NCI-H748 (cell line): Measurements from ENCODE around the gene AEBP1.
"Not testable (repeated sequence)": the region's sequence is repeated elsewhere in the genome, so short reads cannot be mapped to it uniquely, and the experiment has no call there.

ENCODE experiments used
- DNase-seq: peaks from one replicate; lab custom pipeline; 2025; ENCODE audit not compliant: unreplicated experiment; lab: John Stamatoyannopoulos, UW

The AEBP1 gene

GRCh38 chr7:44116789-44117666 lies 12.9 kb downstream of the AEBP1 start:
- DNase-seq = no peak

- no peak for DNase-seq
Measured at GRCh38 chr7:44117801-44118429, 13.8 kb downstream of the AEBP1 start.

DNA sequence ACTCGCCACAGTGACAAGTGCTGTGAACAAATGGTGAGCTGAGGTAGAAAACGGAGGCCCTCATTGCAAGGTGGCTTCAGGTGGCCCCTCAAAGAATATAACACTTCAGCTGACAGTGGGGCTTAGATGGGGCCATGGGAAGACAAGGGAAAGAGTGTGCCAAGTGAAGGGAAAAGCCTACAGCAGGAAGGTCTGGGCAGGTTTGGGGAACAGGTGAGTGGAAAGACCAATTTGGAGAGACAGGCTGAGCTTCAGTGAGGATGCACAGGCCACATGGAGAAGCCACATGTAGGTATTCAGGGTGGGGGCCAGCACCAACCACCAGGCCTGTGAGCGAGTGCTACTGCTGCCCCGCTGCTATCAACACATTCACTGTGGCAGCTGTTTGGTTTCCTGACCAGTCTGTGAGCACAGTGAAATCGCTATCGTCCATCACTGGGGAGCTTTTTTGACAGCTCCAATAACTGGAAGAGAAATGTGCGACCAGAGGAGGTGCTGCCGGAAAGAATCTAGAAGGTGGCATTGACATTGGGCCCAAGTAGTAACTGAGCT lies 15.8 kb downstream of the AEBP1 start:
- no peak for DNase-seq

DNA sequence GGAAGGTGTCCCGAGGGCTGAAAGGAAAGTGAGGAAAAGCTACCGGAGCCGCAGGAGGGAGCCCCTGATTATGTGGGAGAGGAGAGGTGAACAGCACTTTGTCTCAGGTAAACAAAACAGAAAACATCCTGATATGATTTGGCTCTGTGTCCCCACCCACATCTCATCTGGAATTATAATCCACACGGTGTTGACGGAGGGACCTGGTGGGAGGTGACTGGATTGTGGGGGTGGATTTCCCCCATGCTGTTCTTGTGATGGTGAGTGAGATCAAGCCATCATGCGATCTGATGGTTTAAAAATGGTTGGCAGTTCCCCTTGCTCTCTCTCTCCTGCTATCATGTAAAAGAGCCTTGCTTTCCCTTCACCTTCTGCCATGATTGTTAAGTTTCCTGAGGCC lies 16.2 kb downstream of the AEBP1 start:
- DNase-seq = no peak

GRCh38 chr7:44121761-44122420 lies 17.7 kb downstream of the AEBP1 start:
- no peak for DNase-seq

GRCh38 chr7:44122529-44122928 lies 18.4 kb downstream of the AEBP1 start:
- no peak for DNase-seq

DNA sequence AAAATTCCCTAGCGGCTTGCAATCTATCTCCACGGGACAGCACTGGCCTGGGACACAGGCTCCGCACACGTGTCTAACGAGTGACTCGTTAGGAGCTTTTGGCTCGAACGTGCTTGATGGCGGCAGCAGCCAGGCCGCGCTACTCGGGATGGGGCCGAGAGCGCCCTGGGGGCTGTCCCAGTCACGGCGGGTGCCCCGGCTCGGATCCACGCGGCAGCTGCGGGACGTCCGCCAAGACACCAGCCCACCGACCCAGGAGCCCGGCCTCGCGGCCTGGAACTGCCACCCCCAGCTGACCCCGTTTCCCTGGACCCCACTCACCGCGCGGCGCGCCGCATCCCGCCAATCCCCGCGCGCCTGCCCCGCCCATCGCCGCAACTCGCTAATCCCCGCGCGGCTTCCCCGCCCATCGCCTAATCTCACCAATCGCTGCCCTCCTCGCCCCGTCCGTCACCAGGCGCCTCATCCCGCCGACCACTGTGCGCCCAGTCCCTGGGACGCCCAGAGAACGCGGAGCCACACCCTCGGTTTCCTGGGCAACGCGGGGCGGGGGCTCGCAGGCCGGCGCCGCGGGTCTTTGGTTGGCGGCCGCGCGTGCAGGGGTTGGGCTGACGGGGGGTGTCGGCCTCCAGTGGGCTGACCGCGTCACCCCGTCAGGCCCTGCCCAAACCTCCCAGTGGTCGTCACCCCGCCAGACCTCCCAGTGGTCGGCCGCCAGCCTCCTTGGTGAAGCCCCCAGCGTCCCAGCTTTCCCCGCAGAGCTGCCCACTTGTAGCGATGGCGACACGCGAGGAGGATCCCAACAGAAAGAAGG lies 19.3 kb downstream of the AEBP1 start, which contains the start of gene POLD2:
TSS of gene POLD2 (minus strand) at position 359 of the 814 bp plus-strand sequence. CDS start 1,495 bp downstream, outside the sequence.
- DNase-seq = peak; percentile 99

- no peak for DNase-seq
Measured at GRCh38 chr7:44124822-44125202, 20.7 kb downstream of the AEBP1 start.

- DNase-seq = not testable (repeated sequence)
Measured at GRCh38 chr7:44126574-44126973, 22.4 kb downstream of the AEBP1 start.

DNA sequence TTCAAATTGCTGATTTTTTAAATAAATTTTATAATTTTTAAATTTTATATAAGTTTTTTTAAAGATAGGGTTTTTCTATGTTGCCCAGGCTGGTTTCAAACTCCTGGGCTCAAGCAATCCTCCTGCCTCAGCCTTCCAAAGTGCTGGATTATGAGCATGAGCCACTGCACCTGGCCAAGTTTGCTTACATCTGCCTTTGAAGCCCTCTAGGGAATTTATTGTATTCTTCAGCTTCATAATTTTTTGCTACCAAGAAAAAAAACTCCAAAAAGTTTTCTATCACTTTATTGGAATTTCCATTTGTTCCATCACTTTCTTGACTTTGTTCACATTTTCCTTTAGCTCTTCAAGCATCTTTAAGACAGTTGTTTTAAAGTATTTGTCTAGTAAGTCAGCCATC lies 23.0 kb downstream of the AEBP1 start:
- no peak for DNase-seq

- DNase-seq = no peak
Measured at GRCh38 chr7:44128721-44129582, 24.8 kb downstream of the AEBP1 start.

DNA sequence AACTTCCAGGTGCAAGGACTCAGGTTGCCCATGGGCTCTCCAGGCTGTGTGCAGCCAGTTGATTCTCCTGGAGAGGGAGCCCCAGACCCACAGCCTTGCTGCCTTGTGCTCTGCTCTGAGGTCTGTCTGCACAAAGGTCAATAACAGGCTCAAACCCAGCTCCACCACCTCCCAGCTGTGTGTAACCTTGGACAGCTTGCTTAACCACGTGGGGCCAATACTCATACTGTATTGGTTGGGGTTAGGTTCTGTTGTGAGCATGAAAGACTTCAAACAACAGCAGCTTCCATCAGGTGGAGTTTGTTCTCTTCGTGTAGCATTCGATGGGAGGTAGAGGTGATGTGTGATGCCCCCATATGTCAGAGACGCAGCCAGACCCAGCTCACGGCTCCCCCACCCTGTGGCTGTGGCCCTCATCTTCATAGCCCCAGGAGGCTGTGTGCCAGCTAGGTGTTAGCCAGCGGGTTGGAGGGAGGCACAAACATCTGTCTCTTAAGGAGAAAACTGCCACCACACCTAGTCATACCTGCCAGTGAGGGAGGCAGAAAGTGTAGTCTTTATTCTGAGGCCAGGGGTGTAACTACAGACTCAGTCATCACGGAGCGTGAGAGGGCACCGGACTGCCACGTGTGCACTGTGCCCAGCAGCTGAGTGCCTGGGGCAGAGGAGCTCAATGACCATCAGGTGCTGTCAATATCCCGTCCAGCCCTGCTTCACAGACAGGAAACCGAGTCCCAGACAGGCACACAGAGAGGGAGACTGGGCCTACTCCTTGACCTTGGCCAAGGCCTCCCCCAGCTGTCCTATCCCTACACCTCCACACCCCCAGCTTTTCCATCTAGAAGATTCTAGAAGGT lies 27.3 kb downstream of the AEBP1 start:
- peak; percentile 23 for DNase-seq

- no peak for DNase-seq
Measured at GRCh38 chr7:44132039-44132438, 27.9 kb downstream of the AEBP1 start.

GRCh38 chr7:44133295-44133694 lies 29.1 kb downstream of the AEBP1 start:
- DNase-seq = no peak

DNA sequence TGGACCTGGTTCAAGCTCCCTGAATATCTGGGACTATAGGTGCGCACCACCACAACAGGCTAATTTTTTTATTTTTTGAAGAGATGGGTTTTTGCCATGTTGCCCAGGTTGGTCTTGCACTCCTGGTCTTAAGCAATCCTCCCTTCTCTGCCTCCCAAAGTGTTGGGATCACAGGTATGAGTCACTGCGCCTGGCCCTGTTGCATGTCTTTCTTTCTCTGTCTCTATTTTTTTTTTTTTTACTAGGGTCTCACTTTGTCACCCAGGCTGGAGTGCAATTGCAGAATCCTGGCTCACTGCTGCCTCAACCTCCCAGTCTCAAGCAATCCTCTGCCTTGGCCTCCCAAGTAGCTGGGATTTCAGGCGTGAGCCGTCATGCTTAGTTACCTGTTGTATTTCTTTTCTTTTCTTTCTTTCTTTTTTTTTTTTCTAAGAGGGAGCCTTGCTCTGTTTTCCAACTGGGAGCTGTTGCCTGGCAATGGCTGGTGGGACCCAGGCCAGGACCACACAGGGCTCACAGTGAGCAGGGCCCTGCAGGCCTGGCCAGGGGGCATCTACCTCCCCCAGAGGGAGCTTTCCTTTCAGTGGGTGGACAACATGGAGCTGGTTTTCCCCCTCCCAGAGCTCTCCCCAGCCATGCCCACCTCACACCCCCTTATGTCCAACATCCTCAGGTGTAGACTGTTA lies 30.9 kb downstream of the AEBP1 start:
- DNase-seq = no peak

DNA sequence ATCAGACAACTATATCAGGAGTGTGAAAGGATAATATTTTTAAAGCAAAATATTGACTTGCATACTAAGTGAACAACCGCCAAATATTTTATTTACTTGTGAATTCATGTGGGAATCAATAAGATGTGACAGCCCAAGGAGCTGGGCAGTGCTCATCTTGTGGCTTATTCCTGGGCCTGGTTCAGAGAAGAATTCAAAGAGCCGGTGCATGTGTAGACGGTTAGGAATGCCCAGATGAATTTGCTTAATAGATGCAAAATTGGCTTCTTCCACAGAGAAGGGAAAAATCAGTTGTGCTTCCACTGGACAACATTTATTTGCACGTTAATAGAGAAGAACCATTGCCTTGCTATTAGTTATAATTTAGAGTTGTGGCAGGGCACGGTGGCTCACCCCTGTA lies 32.6 kb downstream of the AEBP1 start:
- no peak for DNase-seq

GRCh38 chr7:44138698-44139097 lies 34.6 kb downstream of the AEBP1 start:
- DNase-seq = no peak

GRCh38 chr7:44139311-44140010 lies 35.3 kb downstream of the AEBP1 start:
- DNase-seq = no peak
